ENCODE data around the gene SAMD4A. TPM values are rescaled to one million over a fixed set of nuclear protein-coding genes. Genes with fewer than 3 reads are reported as not detected.

Gene SAMD4A
- total RNA-seq, 1 donor from 2014 or later = 30.0 TPM

DNA sequence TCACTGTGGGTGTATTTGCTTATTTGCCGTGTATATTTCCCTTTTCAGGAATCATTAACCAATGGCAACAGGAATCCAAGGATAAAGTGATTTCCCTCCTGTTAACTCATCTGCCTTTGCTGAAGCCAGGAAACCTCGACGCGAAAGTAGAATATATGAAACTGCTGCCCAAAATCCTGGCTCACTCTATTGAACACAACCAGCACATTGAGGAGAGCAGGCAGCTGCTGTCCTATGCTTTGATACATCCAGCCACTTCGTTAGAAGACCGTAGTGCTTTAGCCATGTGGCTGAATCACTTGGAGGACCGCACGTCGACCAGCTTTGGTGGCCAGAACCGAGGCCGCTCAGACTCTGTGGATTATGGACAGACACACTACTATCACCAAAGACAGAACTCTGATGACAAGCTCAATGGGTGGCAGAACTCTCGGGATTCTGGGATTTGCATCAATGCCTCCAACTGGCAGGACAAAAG, 135.1 kb downstream of the SAMD4A start:
- no peak overlapping the region for H3K4me3 Mint-ChIP-seq
- H3K4me1 Mint-ChIP-seq = peaks cover 27% of the 10 kb centered on the region
- H3K36me3 Mint-ChIP-seq = peaks cover 3% of the 10 kb centered on the region
- no peak for DNase-seq (ENCODE audit: low spot score in 2 of 2, unreplicated experiment in 2 of 2)
- H3K9me3 Mint-ChIP-seq = no peaks in the 10 kb centered on the region
- H3K27ac Mint-ChIP-seq = no peak overlapping the region
- no peaks in the 10 kb centered on the region for H3K27me3 Mint-ChIP-seq (ENCODE audit: low read depth)
- no peak for TF ChIP-seq CTCF (IDR thresholded peaks at IDR 0.05; ENCODE audit: unreplicated experiment)

GRCh38 chr14:54702492-54702891, 135.6 kb downstream of the SAMD4A start:
- no peak overlapping the region for H3K4me3 Mint-ChIP-seq
- no peak for TF ChIP-seq CTCF (IDR thresholded peaks at IDR 0.05; ENCODE audit: unreplicated experiment)

DNA sequence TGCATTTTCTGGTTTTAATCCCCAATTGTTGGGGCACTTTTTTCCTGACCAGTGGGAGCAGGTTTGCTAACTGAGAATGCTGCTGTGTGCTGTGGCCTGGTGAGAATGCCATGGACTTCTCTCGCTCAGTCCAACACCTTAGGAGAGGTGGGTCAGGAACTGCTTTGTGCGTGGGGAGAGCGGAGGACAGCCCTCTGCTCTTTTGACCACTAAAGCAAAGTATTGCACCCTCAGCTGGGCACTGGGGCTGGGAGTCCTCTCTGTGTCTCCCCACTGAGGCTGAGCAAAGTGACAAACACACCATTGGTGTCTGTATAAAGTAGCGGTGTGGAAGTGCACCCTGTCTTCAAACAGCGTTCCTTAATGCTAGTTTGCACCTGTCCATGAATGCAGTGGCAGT, 136.2 kb downstream of the SAMD4A start:
- Mint-ChIP-seq H3K27me3 (ENCODE audit: low read depth) (no peaks in the 10 kb centered on the region), H3K9me3 (no peaks in the 10 kb centered on the region), H3K4me1 (peaks cover 27% of the 10 kb centered on the region), H3K4me3 (no peak overlapping the region), H3K27ac (no peak overlapping the region), H3K36me3 (peaks cover 3% of the 10 kb centered on the region)
- no peak for TF ChIP-seq CTCF (IDR thresholded peaks at IDR 0.05; ENCODE audit: unreplicated experiment)
- DNase-seq (ENCODE audit: low spot score in 2 of 2, unreplicated experiment in 2 of 2) = no peak

More at GRCh38 chr14:54702492-54702891, 135.6 kb downstream of the SAMD4A start:
- no peak for DNase-seq (ENCODE audit: low spot score in 2 of 2, unreplicated experiment in 2 of 2)
- Mint-ChIP-seq H3K4me1 (peaks cover 27% of the 10 kb centered on the region), H3K36me3 (peaks cover 3% of the 10 kb centered on the region), H3K27me3 (ENCODE audit: low read depth) (no peaks in the 10 kb centered on the region), H3K9me3 (no peaks in the 10 kb centered on the region), H3K27ac (no peak overlapping the region)

DNA sequence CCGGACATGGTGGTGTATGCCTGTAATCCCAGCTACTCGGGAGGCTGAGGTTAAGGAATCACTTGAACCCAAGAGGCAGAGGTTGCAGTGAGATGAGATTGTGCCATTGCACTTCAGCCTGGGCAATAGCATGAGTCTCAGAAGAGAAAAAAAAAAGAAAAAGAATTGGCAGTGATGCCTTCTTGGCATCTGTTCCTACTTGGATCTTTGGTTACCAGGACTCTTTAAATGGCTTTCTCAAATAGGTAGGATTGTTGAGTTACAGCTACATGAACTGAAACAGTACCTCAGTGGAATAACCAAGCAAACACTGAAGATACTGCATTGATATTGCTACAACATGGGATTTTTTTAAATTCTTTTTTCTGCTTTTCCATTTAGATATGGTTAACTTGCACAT, 136.8 kb downstream of the SAMD4A start:
- Mint-ChIP-seq H3K4me3 (no peak overlapping the region), H3K9me3 (no peaks in the 10 kb centered on the region), H3K27ac (no peak overlapping the region), H3K27me3 (ENCODE audit: low read depth) (no peaks in the 10 kb centered on the region), H3K4me1 (peaks cover 22% of the 10 kb centered on the region), H3K36me3 (peaks cover 3% of the 10 kb centered on the region)
- TF ChIP-seq CTCF (IDR thresholded peaks at IDR 0.05; ENCODE audit: unreplicated experiment) = no peak
- DNase-seq (ENCODE audit: low spot score in 2 of 2, unreplicated experiment in 2 of 2) = no peak

DNA sequence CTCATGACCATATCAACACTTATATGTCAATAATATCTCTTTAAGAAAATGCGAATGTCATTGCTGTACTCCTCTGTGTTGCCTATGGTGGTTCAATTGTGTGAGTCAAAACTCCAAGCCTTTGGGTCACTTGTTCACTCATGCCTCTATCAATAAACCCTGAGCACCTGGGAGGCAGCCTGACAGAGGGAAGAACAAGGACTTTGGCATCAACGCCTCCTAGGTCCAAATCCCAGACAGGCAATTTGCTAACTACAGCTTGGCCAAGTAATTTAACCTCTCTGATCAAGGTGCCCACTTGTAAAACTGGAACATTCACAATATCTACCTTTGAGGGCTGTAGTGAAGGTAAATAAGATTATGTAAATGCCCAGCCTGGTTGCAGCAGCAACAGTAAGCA, 137.8 kb downstream of the SAMD4A start:
- no peak for TF ChIP-seq CTCF (IDR thresholded peaks at IDR 0.05; ENCODE audit: unreplicated experiment)
- Mint-ChIP-seq H3K9me3 (no peaks in the 10 kb centered on the region), H3K27ac (no peak overlapping the region), H3K36me3 (peaks cover 3% of the 10 kb centered on the region), H3K4me1 (peaks cover 13% of the 10 kb centered on the region), H3K27me3 (ENCODE audit: low read depth) (no peaks in the 10 kb centered on the region), H3K4me3 (no peak overlapping the region)
- no peak for DNase-seq (ENCODE audit: low spot score in 2 of 2, unreplicated experiment in 2 of 2)

DNA sequence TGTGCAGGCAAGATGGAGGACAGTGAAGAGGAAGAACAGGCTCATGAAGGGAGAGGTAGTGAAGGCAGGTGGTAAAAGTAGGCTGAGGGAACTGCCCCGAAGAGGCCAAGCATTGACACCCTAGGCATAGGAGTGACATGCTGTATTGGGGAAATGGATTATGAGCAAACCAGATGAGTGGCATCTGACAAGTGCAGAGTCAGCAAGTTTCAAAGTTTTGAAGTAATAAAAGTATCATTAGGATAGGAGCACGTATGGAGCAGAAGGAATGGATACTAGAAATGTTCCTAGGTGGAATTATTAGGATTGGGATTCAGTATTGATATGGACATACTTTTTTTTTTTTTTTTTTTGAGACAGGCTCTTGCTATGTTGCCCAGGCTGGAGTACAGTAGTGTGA, 139.8 kb downstream of the SAMD4A start:
- no peak for DNase-seq (ENCODE audit: low spot score in 2 of 2, unreplicated experiment in 2 of 2)
- Mint-ChIP-seq H3K27ac (no peak overlapping the region), H3K9me3 (peaks cover 5% of the 10 kb centered on the region), H3K27me3 (ENCODE audit: low read depth) (no peaks in the 10 kb centered on the region), H3K4me3 (no peak overlapping the region), H3K4me1 (no peaks in the 10 kb centered on the region), H3K36me3 (peaks cover 7% of the 10 kb centered on the region)
- TF ChIP-seq CTCF (IDR thresholded peaks at IDR 0.05; ENCODE audit: unreplicated experiment) = no peak

Measured in mesothelial cell of epicardium (in vitro differentiated cells).